Skeletal muscle tissue (tissue), 4 donors: ENCODE data around the gene SMAD3. TPM values are rescaled to one million over a fixed set of nuclear protein-coding genes. Genes with fewer than 3 reads are reported as not detected.
A peak's percentile ranks its signal among the peaks of the same experiment; 100 is the strongest.
"Not testable (repeated sequence)": the region's sequence is repeated elsewhere in the genome, so short reads cannot be mapped to it uniquely, and the experiment has no call there.

Experiments
- H3K27ac ChIP-seq: one replicate; pipeline ENCODE4 v1.7.0; 2013; ENCODE audit warnings: mild to moderate bottlenecking, low read depth, low read length, inconsistent platforms
- H3K27me3 ChIP-seq, 3 donors: one replicate each; pipeline ENCODE4 v1.7.0; 2013; ENCODE audit warnings: low read length in 3 of 3; ENCODE audit not compliant: control insufficient read depth in 3 of 3, insufficient read depth in 3 of 3
- H3K36me3 ChIP-seq, 3 donors: one replicate each; pipeline ENCODE4 v1.7.0; 2013; ENCODE audit warnings: low read length in 3 of 3; ENCODE audit not compliant: control insufficient read depth in 3 of 3, insufficient read depth in 3 of 3
- H3K4me1 ChIP-seq, 3 donors: one replicate each; pipeline ENCODE4 v1.7.0; 2013; ENCODE audit warnings: low read length in 3 of 3, mild to moderate bottlenecking in 3 of 3; ENCODE audit not compliant: control insufficient read depth in 3 of 3, insufficient read depth in 3 of 3
- H3K4me3 ChIP-seq, 3 donors: one replicate each; pipeline ENCODE4 v1.7.0; 2013; ENCODE audit warnings: low read length in 3 of 3
- H3K9ac ChIP-seq, 3 donors: one replicate each; pipeline ENCODE4 v1.7.0; 2013; ENCODE audit warnings: low read length in 3 of 3, mild to moderate bottlenecking in 3 of 3, moderate library complexity in 2 of 3, low read depth in 1 of 3
- H3K9me3 ChIP-seq, 3 donors: one replicate each; pipeline ENCODE4 v1.7.0; 2013; ENCODE audit warnings: low read length in 3 of 3; ENCODE audit not compliant: control insufficient read depth in 3 of 3
- total RNA-seq: library from RNA; depleted of rRNA; stranded (reverse); fragments of >200 nt; gene quantifications from one replicate; pipeline ENCODE4 v1.2.3, GENCODE V29; 2014
- donor health status: Osteomylitis.

Gene SMAD3
- total RNA-seq, 1 donor from 2014 or later: 17.2 TPM

- peaks cover 78 to 80% (median 80%) of the 10 kb centered on the region in 3 donors for H3K4me1 ChIP-seq
- no peaks in the 10 kb centered on the region for H3K27me3 ChIP-seq
- peak overlapping the region; percentile 40 to 54 (median 42) for H3K9ac ChIP-seq
- no peak overlapping the region for H3K4me3 ChIP-seq
- peak overlapping the region; percentile 83 for H3K27ac ChIP-seq
- H3K9me3 ChIP-seq: no peaks in the 10 kb centered on the region
- H3K36me3 ChIP-seq: no peaks in the 10 kb centered on the region
Observed at GRCh38 chr15:67146875-67147381, 81.5 kb downstream of the SMAD3 start.

- Histone ChIP-seq H3K4me1 (peaks cover 72 to 76% (median 75%) of the 10 kb centered on the region in 3 donors), H3K4me3 (no peak overlapping the region), H3K9me3 (no peaks in the 10 kb centered on the region), H3K27me3 (no peaks in the 10 kb centered on the region), H3K36me3 (no peaks in the 10 kb centered on the region), H3K9ac (peak overlapping the region; percentile 40 to 54 (median 42)), H3K27ac (peak overlapping the region; percentile 83)
Observed at GRCh38 chr15:67147396-67147949, 82.1 kb downstream of the SMAD3 start.

GRCh38 chr15:67148196-67148701 is 82.8 kb downstream of the SMAD3 start:
- no peaks in the 10 kb centered on the region for H3K27me3 ChIP-seq
- no peak overlapping the region for H3K4me3 ChIP-seq
- H3K9ac ChIP-seq: peak overlapping the region in 2 of 3 donors; percentile 3 to 42
- H3K27ac ChIP-seq: peak overlapping the region; percentile 83
- no peaks in the 10 kb centered on the region for H3K9me3 ChIP-seq
- peaks cover 64 to 68% (median 67%) of the 10 kb centered on the region in 3 donors for H3K4me1 ChIP-seq
- no peaks in the 10 kb centered on the region for H3K36me3 ChIP-seq

- H3K4me1 ChIP-seq: peaks cover 62 to 69% (median 65%) of the 10 kb centered on the region in 3 donors
- no peaks in the 10 kb centered on the region for H3K36me3 ChIP-seq
- peak overlapping the region; percentile 83 for H3K27ac ChIP-seq
- H3K4me3 ChIP-seq: no peak overlapping the region
- H3K27me3 ChIP-seq: no peaks in the 10 kb centered on the region
- H3K9me3 ChIP-seq: no peaks in the 10 kb centered on the region
- peak overlapping the region in 1 of 3 donors; percentile 42 for H3K9ac ChIP-seq
Observed at GRCh38 chr15:67149068-67149772, 83.8 kb downstream of the SMAD3 start.

GRCh38 chr15:67149773-67150022 is 84.3 kb downstream of the SMAD3 start:
- no peaks in the 10 kb centered on the region for H3K27me3 ChIP-seq

GRCh38 chr15:67150023-67150860 is 84.8 kb downstream of the SMAD3 start:
- peak overlapping the region in 2 of 3 donors; percentile 24 to 31 for H3K4me3 ChIP-seq
- H3K4me1 ChIP-seq: peaks cover 53 to 65% (median 56%) of the 10 kb centered on the region in 3 donors
- H3K9me3 ChIP-seq: no peaks in the 10 kb centered on the region
- peaks cover 0 to 2% (median 0%) of the 10 kb centered on the region in 3 donors for H3K36me3 ChIP-seq
- peak overlapping the region in 1 of 3 donors; percentile 47 for H3K9ac ChIP-seq
- H3K27ac ChIP-seq: peak overlapping the region; percentile 39
- H3K27me3 ChIP-seq: no peaks in the 10 kb centered on the region

More at GRCh38 chr15:67149773-67150022, 84.3 kb downstream of the SMAD3 start:
- Histone ChIP-seq H3K9ac (peak overlapping the region in 1 of 3 donors; percentile 47), H3K4me3 (peak overlapping the region in 2 of 3 donors; percentile 24 to 31), H3K27ac (peak overlapping the region; percentile 39), H3K4me1 (peaks cover 59 to 67% (median 62%) of the 10 kb centered on the region in 3 donors), H3K36me3 (no peaks in the 10 kb centered on the region), H3K9me3 (no peaks in the 10 kb centered on the region)

GRCh38 chr15:67152429-67152828 is 87.0 kb downstream of the SMAD3 start:
- no peaks in the 10 kb centered on the region for H3K27me3 ChIP-seq
- peaks cover 35 to 49% (median 38%) of the 10 kb centered on the region in 3 donors for H3K4me1 ChIP-seq
- H3K4me3 ChIP-seq: no peak overlapping the region
- no peaks in the 10 kb centered on the region for H3K9me3 ChIP-seq
- peaks cover 0 to 2% (median 0%) of the 10 kb centered on the region in 3 donors for H3K36me3 ChIP-seq
- H3K27ac ChIP-seq: no peak overlapping the region
- no peak overlapping the region for H3K9ac ChIP-seq

GRCh38 chr15:67153044-67153443 is 87.6 kb downstream of the SMAD3 start:
- not testable (repeated sequence) for H3K9me3 ChIP-seq, H3K36me3 ChIP-seq, H3K27ac ChIP-seq, H3K27me3 ChIP-seq, H3K4me3 ChIP-seq, H3K9ac ChIP-seq
- H3K4me1 ChIP-seq: peaks cover 35 to 49% (median 38%) of the 10 kb centered on the region in 3 donors

GRCh38 chr15:67154249-67154648 is 88.8 kb downstream of the SMAD3 start:
- Histone ChIP-seq H3K36me3 (peaks cover 0 to 2% (median 0%) of the 10 kb centered on the region in 3 donors), H3K9ac (no peak overlapping the region), H3K4me3 (no peak overlapping the region), H3K27ac (no peak overlapping the region), H3K27me3 (no peaks in the 10 kb centered on the region), H3K9me3 (no peaks in the 10 kb centered on the region), H3K4me1 (peaks cover 34 to 49% (median 34%) of the 10 kb centered on the region in 3 donors)
